K562 (cell line): ENCODE measurements around the gene SH3PXD2B. TPM values are rescaled to one million over a fixed set of nuclear protein-coding genes. Genes with fewer than 3 reads are reported as not detected.

Experiments used
- ASH1L ChIP-seq: fragments of 450-650 bp; IDR thresholded peaks from 2 replicates; pipeline ENCODE4 v1.6.1; 2018; ENCODE audit warnings: borderline replicate concordance, mild to moderate bottlenecking, low read depth; ENCODE audit not compliant: partially characterized antibody
- HDAC2 ChIP-seq: fragments of 450-650 bp; IDR thresholded peaks from 2 replicates; pipeline ENCODE4 v1.6.1; 2016; ENCODE audit warnings: mild to moderate bottlenecking
- KDM5B ChIP-seq: fragments of 200-600 bp; sonication (generic); IDR thresholded peaks from 2 replicates; pipeline ENCODE4 v1.6.1; 2012; ENCODE audit warnings: low read depth, mild to moderate bottlenecking, moderate library complexity, low read length, control low read depth, inconsistent platforms; ENCODE audit not compliant: insufficient replicate concordance
- MTA3 ChIP-seq: fragments of 450-650 bp; formaldehyde crosslinking; IDR thresholded peaks from 2 replicates; pipeline ENCODE4 v1.6.1; 2017; ENCODE audit warnings: mild to moderate bottlenecking, borderline replicate concordance
- NCOA4 ChIP-seq: fragments of 450-650 bp; IDR thresholded peaks from 2 replicates; pipeline ENCODE4 v1.6.1; 2018; ENCODE audit warnings: mild to moderate bottlenecking; ENCODE audit not compliant: partially characterized antibody
- U2AF2 ChIP-seq: fragments of 200-400 bp; formaldehyde crosslinking; optimal IDR thresholded peaks from 2 replicates; pipeline ENCODE3; 2017; ENCODE audit warnings: low read depth, mild to moderate bottlenecking, low read length
- ZNF407 ChIP-seq: fragments of 450-650 bp; IDR thresholded peaks from 2 replicates; pipeline ENCODE4 v1.6.1; 2016; ENCODE audit warnings: low read depth
- ZNF639 ChIP-seq, 2 experiments: fragments of 200-800 bp in 1 of 2; sonication (Bioruptor generic) in 1 of 2; sonication (generic) in 1 of 2; formaldehyde crosslinking in 1 of 2; IDR thresholded peaks in 1 of 2; conservative IDR thresholded peaks in 1 of 2; 2 replicates each; pipeline versions ENCODE4 v1.5.0 to v1.6.1; 2016 to 2020; ENCODE audit warnings: missing compliant biosample characterization in 1 of 2, missing genetic modification characterization in 1 of 2, missing genetic modification reagents in 1 of 2
- ZNF785 ChIP-seq: fragments of 250-450 bp; sonication (Bioruptor Pico); IDR thresholded peaks from 2 replicates; pipeline ENCODE4 v1.4.0; 2020; ENCODE audit warnings: mild to moderate bottlenecking
- polyA plus RNA-seq, 8 experiments: library from polyadenylated mRNA; depleted of rRNA in 4 of 8; stranded (reverse) in 5 of 8; unstranded in 3 of 8; fragments of >200 nt; fragmentation: Nextera tagmentation in 2 of 8; fragmentation: Illumina TruSeq in 1 of 8; extraction: Ambion mirVana in 2 of 8; extraction: Trizol in 1 of 8; gene quantifications; 2 replicates each; pipeline versions ENCODE4 v1.2.1 to v1.2.3, GENCODE V29; 2011 to 2014; ENCODE audit warnings: inconsistent platforms in 1 of 8, missing spikeins in 1 of 8
- total RNA-seq, 7 experiments: library from RNA; depleted of rRNA in 6 of 7; stranded (reverse); fragments of >200 nt in 6 of 7; fragmentation: Illumina TruSeq in 2 of 7; extraction: Trizol in 2 of 7; gene quantifications; 2 replicates each; pipeline versions ENCODE4 v1.2.1 to v1.2.3, GENCODE V29; 2011 to 2021; ENCODE audit warnings: low replicate concordance in 1 of 7

The SH3PXD2B gene
- total and polyA plus RNA-seq, 9 of the 15 experiments (the other 6 are each of a cell fraction or from before 2014, with no cell fraction given): 0.04 to 0.66 (median 0.19) TPM

- TF ChIP-seq MTA3: no peak
- no peak for TF ChIP-seq ZNF639 (CRISPR knock-in tag; conservative IDR thresholded peaks at IDR 0.05 in 1 of 2, IDR thresholded peaks at IDR 0.05 in 1 of 2)
- TF ChIP-seq ZNF785 (CRISPR knock-in tag): no peak
- no peak for TF ChIP-seq NCOA4
- no peak for TF ChIP-seq HDAC2
- TF ChIP-seq ZNF407: no peak
- no peak for TF ChIP-seq KDM5B
- TF ChIP-seq U2AF2: no peak
- no peak for TF ChIP-seq ASH1L
These were observed 117.5 kb downstream of the SH3PXD2B start (continued) for GRCh38 chr5:172336676-172337285.
